Measurements from ENCODE around the gene DOCK11. TPM values are rescaled to one million over a fixed set of nuclear protein-coding genes. Genes with fewer than 3 reads are reported as not detected.
A peak's percentile ranks its signal among the peaks of the same experiment; 100 is the strongest.

DOCK11 gene
- total RNA-seq, 4 donors from 2014 or later = 13.1 to 33.1 (median 25.4) TPM

DNA sequence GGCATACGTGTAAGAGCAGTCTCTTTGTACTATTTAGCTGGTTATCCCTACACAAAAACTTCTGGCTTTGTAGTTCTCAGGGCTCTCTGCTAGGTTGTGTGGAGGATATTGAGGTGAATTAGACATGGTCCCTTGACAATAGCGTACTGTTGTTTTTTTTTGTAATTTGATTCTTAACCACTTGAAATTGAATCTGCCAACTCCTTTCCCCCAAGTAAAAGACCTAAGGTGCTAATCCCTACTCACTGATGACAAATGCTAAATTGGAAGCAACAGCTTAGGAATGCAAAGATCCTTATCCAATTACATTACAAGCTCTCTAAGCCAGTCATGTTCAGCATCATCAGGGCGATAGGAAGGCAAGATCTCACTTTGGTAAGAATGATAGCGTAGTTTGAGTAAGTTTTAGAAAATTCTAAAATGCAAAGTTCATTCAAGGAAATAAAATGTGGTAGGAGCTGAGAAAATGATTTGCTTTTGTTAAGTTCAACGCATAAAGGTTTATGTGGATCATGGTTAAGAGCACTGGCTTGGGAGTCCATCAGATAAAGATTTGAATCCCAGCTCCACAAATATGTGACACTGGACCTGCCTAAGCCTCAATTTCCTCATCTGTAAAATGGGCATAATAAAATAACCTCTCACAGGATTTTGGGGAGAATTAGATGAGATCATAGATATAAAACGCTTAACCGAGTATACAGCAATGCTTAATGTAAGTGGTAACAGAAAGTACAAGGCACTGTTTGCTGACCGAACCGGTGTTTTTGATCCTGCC lies 39.3 kb downstream of the DOCK11 start:
- Histone ChIP-seq H3K4me1 (no peaks in the 10 kb centered on the region), H3K4me3 (no peak overlapping the region), H3K36me3 (no peaks in the 10 kb centered on the region), H3K27me3 (no peaks in the 10 kb centered on the region), H3K9me3 (no peaks in the 10 kb centered on the region), H3K27ac (no peak overlapping the region)
- DNase-seq = no peak
- TF ChIP-seq POLR2A (IDR thresholded peaks at IDR 0.05) = no peak
- no peak for TF ChIP-seq CTCF (IDR thresholded peaks at IDR 0.05)
- intact Hi-C loops (cut with DNase I; ENCODE audit: low total_unique reads) = no loop called here

DNA sequence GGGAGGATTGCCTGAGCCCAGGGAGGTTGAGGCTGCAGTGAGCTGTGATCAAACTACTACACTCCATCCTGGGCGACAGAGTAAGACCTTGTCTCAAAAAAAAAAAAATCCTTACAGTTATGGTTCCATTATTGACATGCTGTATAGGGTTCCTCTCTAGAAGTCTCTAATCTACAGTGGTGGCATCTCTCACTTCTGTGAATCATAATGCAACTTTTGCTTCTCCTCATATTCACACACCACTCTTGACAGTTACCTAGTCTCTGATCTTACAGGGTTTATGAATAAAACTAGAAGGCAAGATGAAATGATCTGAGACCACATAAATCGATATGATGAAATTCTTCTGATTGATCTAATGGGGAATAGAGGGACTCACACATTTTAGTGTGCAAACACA lies 40.6 kb downstream of the DOCK11 start:
- Histone ChIP-seq H3K27ac (peak overlapping the region in 1 of 2 donors; percentile 37), H3K4me1 (no peaks in the 10 kb centered on the region), H3K27me3 (no peaks in the 10 kb centered on the region), H3K36me3 (no peaks in the 10 kb centered on the region), H3K9me3 (no peaks in the 10 kb centered on the region), H3K4me3 (no peak overlapping the region)
- no peak for DNase-seq
- intact Hi-C loops (cut with DNase I; ENCODE audit: low total_unique reads) = no loop called here
- TF ChIP-seq CTCF (IDR thresholded peaks at IDR 0.05) (no peak), POLR2A (IDR thresholded peaks at IDR 0.05) (no peak)

DNA sequence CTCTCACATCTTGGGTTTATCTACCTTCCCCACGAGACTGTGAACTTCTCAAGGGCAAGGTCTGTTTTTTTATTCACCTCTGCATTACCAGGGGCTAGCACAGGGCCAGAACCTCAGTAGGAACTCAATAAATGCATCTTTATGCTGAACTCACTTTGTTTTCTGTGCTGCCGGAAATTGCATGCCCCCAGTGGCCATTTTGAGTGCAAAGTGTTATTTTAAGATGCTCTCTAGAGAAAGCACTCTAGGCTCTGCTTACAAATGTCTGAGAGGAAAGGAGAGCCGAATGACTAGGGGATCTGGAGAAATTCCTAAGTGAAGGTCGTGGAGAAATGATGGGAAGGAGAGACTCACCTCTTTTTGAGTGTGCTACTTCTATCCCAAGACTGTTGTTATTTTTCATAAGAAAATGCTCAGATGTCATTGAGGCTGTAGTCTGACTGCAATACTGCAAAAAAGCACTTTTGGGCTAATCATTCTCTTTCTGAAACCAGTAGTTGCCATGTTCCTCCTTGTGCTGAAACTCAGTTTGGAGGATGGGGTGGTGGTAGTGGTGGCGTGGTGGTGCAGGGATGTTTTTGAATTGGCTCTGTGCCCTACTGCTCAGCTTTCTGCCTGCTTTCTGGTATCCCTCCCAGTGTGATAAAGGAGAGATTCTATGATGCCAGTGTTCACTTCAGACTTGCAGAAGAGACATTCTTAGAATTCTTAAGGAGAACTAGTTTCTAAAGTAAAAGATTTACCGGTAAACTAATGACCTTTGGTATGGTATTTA lies 41.3 kb downstream of the DOCK11 start:
- no peaks in the 10 kb centered on the region for H3K9me3 ChIP-seq

DNA sequence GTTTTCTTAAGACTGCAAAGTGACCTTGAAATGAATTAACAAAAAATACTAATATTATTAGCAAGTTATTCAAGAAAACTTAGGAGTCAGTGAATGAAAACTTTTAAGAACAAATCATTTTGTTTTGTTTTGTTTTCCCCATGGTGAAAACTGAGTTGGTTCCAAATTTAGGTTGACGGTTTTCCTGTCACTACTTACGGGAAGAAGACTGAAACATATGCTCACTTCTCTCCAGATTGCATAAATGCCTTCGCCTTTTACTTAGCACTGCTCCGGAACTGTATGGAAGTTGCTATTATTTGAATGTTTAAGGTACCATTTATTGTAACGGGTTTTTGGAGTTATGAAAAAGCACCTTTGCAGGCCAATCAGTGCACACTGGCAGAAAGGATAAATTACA lies 42.8 kb downstream of the DOCK11 start:
- no peak for DNase-seq
- Histone ChIP-seq H3K9me3 (no peaks in the 10 kb centered on the region), H3K4me1 (no peaks in the 10 kb centered on the region), H3K27ac (no peak overlapping the region), H3K36me3 (no peaks in the 10 kb centered on the region), H3K27me3 (no peaks in the 10 kb centered on the region), H3K4me3 (no peak overlapping the region)
- intact Hi-C loops (cut with DNase I; ENCODE audit: low total_unique reads) = no loop called here
- TF ChIP-seq POLR2A (IDR thresholded peaks at IDR 0.05) = no peak
- no peak for TF ChIP-seq CTCF (IDR thresholded peaks at IDR 0.05)

More for the DNA sequence above, 41.3 kb downstream of the DOCK11 start:
- peak in 3 of 4 experiments; percentile 11 to 26 (median 23) for TF ChIP-seq CTCF (IDR thresholded peaks at IDR 0.05)
- no peak for TF ChIP-seq POLR2A (IDR thresholded peaks at IDR 0.05)
- no peaks in the 10 kb centered on the region for H3K36me3 ChIP-seq
- H3K4me1 ChIP-seq = no peaks in the 10 kb centered on the region
- H3K4me3 ChIP-seq = no peak overlapping the region
- peak overlapping the region in 1 of 2 donors; percentile 37 for H3K27ac ChIP-seq
- intact Hi-C loops (cut with DNase I; ENCODE audit: low total_unique reads) = no loop called here
- no peaks in the 10 kb centered on the region for H3K27me3 ChIP-seq
- no peak for DNase-seq

DNA sequence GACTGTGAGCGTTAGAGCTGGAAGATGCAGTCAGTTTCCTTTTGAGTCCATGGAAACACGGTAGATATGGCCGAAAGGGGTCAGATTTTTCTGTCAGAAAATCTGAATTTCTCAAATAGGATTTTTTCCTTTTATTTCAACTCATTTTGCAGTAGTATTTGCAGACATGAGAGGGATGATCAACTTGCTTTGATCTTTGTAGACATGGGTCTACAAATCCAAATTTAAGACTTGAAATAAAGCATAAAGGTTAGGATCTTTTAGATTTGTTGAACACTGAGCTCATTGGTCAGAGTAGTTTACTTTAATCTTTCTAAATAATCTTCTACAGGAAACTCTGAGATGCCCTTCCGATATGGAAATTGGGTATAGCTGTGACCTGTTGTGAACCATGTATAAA lies 44.7 kb downstream of the DOCK11 start:
- H3K4me1 ChIP-seq = no peaks in the 10 kb centered on the region
- intact Hi-C loops (cut with DNase I; ENCODE audit: low total_unique reads) = no loop called here

More for the DNA sequence above, 44.7 kb downstream of the DOCK11 start:
- no peaks in the 10 kb centered on the region for H3K9me3 ChIP-seq
- no peak overlapping the region for H3K4me3 ChIP-seq
- no peaks in the 10 kb centered on the region for H3K27me3 ChIP-seq
- H3K36me3 ChIP-seq = no peaks in the 10 kb centered on the region
- no peak overlapping the region for H3K27ac ChIP-seq
- DNase-seq = no peak
- TF ChIP-seq CTCF (IDR thresholded peaks at IDR 0.05) (no peak), POLR2A (IDR thresholded peaks at IDR 0.05) (no peak)

All from uterus (tissue), 4 donors.